ENCODE measurements around the gene NEO1.

DNA sequence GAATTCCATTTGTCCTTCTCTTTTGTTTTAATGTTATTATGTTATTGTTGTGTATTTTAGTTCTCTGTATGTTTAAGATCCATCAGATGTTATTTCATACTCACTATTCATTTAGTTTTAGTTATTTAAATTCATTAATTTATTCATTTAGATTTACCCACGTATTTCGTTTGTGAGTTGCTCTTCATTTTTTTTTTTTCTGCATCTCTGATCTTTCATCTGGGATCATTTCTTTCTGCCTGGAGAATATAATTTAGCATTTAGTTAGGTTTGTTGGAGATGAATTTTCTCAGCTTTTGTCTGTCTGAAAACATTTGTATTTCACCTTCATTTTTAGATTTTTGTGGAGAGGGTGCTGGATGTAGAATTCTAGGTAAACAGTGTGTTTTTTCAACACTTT, 12.9 kb downstream of the NEO1 start:
- TF ChIP-seq CTCF (IDR thresholded peaks at IDR 0.05), result no peak
- TF ChIP-seq POLR2A (IDR thresholded peaks at IDR 0.05), result no peak

Data from uterus (tissue), 2 donors.